Measurements from ENCODE around the gene PPP1R1C. TPM values are rescaled to one million over a fixed set of nuclear protein-coding genes. Genes with fewer than 3 reads are reported as not detected.

Gene PPP1R1C
- polyA plus RNA-seq, 1 donor from 2014 or later: not detected

- TF ChIP-seq POLR2AphosphoS5 (IDR thresholded peaks at IDR 0.05) (no peak), TAF1 (IDR thresholded peaks at IDR 0.05; ENCODE audit: low read depth) (no peak), EZH2 (IDR thresholded peaks at IDR 0.05; ENCODE audit: borderline replicate concordance, insufficient read depth, low read length, poor library complexity, severe bottlenecking) (no peak), SMC3 (conservative IDR thresholded peaks at IDR 0.05; ENCODE audit: poor library complexity) (no peak), RAD21 (conservative IDR thresholded peaks at IDR 0.05) (no peak), CTCF (IDR thresholded peaks at IDR 0.05; ENCODE audit: poor library complexity, severe bottlenecking) (no peak), REST (IDR thresholded peaks at IDR 0.05; ENCODE audit: borderline replicate concordance) (no peak), EP300 (conservative IDR thresholded peaks at IDR 0.05; ENCODE audit: poor library complexity, severe bottlenecking) (no peak), MXI1 (conservative IDR thresholded peaks at IDR 0.05; ENCODE audit: poor library complexity, severe bottlenecking) (no peak)
- H3K79me2 ChIP-seq (replicated peaks; ENCODE audit: insufficient read depth, low read length): no peaks in the 10 kb centered on the region
- H3K36me3 ChIP-seq (ENCODE audit: insufficient read depth, low read length): no peaks in the 10 kb centered on the region
- no peak overlapping the region for H2AFZ ChIP-seq (ENCODE audit: low read depth, low read length)
- H3K9me2 ChIP-seq (ENCODE audit: insufficient read depth, low read length): no peaks in the 10 kb centered on the region
- H3F3A ChIP-seq (ENCODE audit: insufficient read depth, low read length, poor library complexity, severe bottlenecking): no peaks in the 10 kb centered on the region
- no peaks in the 10 kb centered on the region for H3K27me3 ChIP-seq (ENCODE audit: insufficient read depth, low read depth, low read length)
- no peak overlapping the region for H3K27ac ChIP-seq (ENCODE audit: low read length)
- H4K20me1 ChIP-seq (ENCODE audit: insufficient read depth): no peaks in the 10 kb centered on the region
- no peaks in the 10 kb centered on the region for H3K9me3 ChIP-seq (ENCODE audit: low read length)
- no peak overlapping the region for H3K4me2 ChIP-seq (ENCODE audit: low read length)
- no peak overlapping the region for H3K9ac ChIP-seq (ENCODE audit: low read length)
- no peak overlapping the region for H3K4me3 ChIP-seq (ENCODE audit: low read length)
Measured at GRCh38 chr2:182043021-182043420, 57.4 kb downstream of the PPP1R1C start.

GRCh38 chr2:182043861-182044260 lies 58.2 kb downstream of the PPP1R1C start:
- H3K9me3 ChIP-seq (ENCODE audit: low read length): no peaks in the 10 kb centered on the region
- no peaks in the 10 kb centered on the region for H3K79me2 ChIP-seq (replicated peaks; ENCODE audit: insufficient read depth, low read length)
- no peaks in the 10 kb centered on the region for H3K27me3 ChIP-seq (ENCODE audit: insufficient read depth, low read depth, low read length)
- H4K20me1 ChIP-seq (ENCODE audit: insufficient read depth): no peaks in the 10 kb centered on the region
- H3K36me3 ChIP-seq (ENCODE audit: insufficient read depth, low read length): no peaks in the 10 kb centered on the region
- H3K4me3 ChIP-seq (ENCODE audit: low read length): no peak overlapping the region
- TF ChIP-seq EP300 (conservative IDR thresholded peaks at IDR 0.05; ENCODE audit: poor library complexity, severe bottlenecking) (no peak), SMC3 (conservative IDR thresholded peaks at IDR 0.05; ENCODE audit: poor library complexity) (no peak), EZH2 (IDR thresholded peaks at IDR 0.05; ENCODE audit: borderline replicate concordance, insufficient read depth, low read length, poor library complexity, severe bottlenecking) (no peak)
- H3F3A ChIP-seq (ENCODE audit: insufficient read depth, low read length, poor library complexity, severe bottlenecking): no peaks in the 10 kb centered on the region
- no peak overlapping the region for H3K27ac ChIP-seq (ENCODE audit: low read length)
- H2AFZ ChIP-seq (ENCODE audit: low read depth, low read length): no peak overlapping the region
- H3K4me2 ChIP-seq (ENCODE audit: low read length): no peak overlapping the region
- H3K9me2 ChIP-seq (ENCODE audit: insufficient read depth, low read length): no peaks in the 10 kb centered on the region
- H3K9ac ChIP-seq (ENCODE audit: low read length): no peak overlapping the region

All from neural cell (in vitro differentiated cells).